Measurements from ENCODE around the gene SRSF11. TPM values are rescaled to one million over a fixed set of nuclear protein-coding genes. Genes with fewer than 3 reads are reported as not detected.

Gene SRSF11
- total and polyA plus RNA-seq, 4 donors: 76.9 to 331 (median 137) TPM

- Histone ChIP-seq H3K4me1 (ENCODE audit: control insufficient read depth in 5 of 5, insufficient read depth in 5 of 5, low read length in 5 of 5) (no peaks in the 10 kb centered on the region), H3K36me3 (ENCODE audit: control insufficient read depth in 4 of 4, insufficient read depth in 4 of 4, low read length in 4 of 4) (peaks cover 27 to 61% (median 39%) of the 10 kb centered on the region in 4 donors), H3K9me3 (ENCODE audit: control insufficient read depth in 4 of 4, insufficient read depth in 3 of 4, low read length in 3 of 4) (no peaks in the 10 kb centered on the region), H3K27ac (ENCODE audit: low read depth in 1 of 2, low read length in 1 of 2) (no peak overlapping the region), H3K9ac (ENCODE audit: insufficient read depth in 1 of 2, low read length in 2 of 2) (no peak overlapping the region), H3K4me3 (no peak overlapping the region), H3K27me3 (ENCODE audit: control insufficient read depth in 3 of 3, insufficient read depth in 3 of 3, low read length in 2 of 3) (no peaks in the 10 kb centered on the region)
- ATAC-seq (ENCODE audit: insufficient read depth, low FRiP score): no peak
- no peak for TF ChIP-seq CTCF (IDR thresholded peaks at IDR 0.05; ENCODE audit: control extremely low read depth, extremely low read depth)
- no peak for DNase-seq
Measured at GRCh38 chr1:70239940-70240339, 18.8 kb downstream of the SRSF11 start.

GRCh38 chr1:70247122-70247521 lies 25.9 kb downstream of the SRSF11 start:
- ATAC-seq (ENCODE audit: insufficient read depth, low FRiP score) (no peak), DNase-seq (no peak)
- Histone ChIP-seq H3K4me1 (ENCODE audit: control insufficient read depth in 5 of 5, insufficient read depth in 5 of 5, low read length in 5 of 5) (no peaks in the 10 kb centered on the region), H3K27me3 (ENCODE audit: control insufficient read depth in 3 of 3, insufficient read depth in 3 of 3, low read length in 2 of 3) (no peaks in the 10 kb centered on the region), H3K36me3 (ENCODE audit: control insufficient read depth in 4 of 4, insufficient read depth in 4 of 4, low read length in 4 of 4) (peaks cover 10 to 82% (median 46%) of the 10 kb centered on the region in 4 donors), H3K4me3 (no peak overlapping the region), H3K9me3 (ENCODE audit: control insufficient read depth in 4 of 4, insufficient read depth in 3 of 4, low read length in 3 of 4) (no peaks in the 10 kb centered on the region), H3K27ac (ENCODE audit: low read depth in 1 of 2, low read length in 1 of 2) (no peak overlapping the region), H3K9ac (ENCODE audit: insufficient read depth in 1 of 2, low read length in 2 of 2) (no peak overlapping the region)
- TF ChIP-seq CTCF (IDR thresholded peaks at IDR 0.05; ENCODE audit: control extremely low read depth, extremely low read depth): no peak

- no peaks in the 10 kb centered on the region for H3K27me3 ChIP-seq (ENCODE audit: control insufficient read depth in 3 of 3, insufficient read depth in 3 of 3, low read length in 2 of 3)
- H3K9ac ChIP-seq (ENCODE audit: insufficient read depth in 1 of 2, low read length in 2 of 2): no peak overlapping the region
- TF ChIP-seq CTCF (IDR thresholded peaks at IDR 0.05; ENCODE audit: control extremely low read depth, extremely low read depth): no peak
- peaks cover 7 to 76% (median 43%) of the 10 kb centered on the region in 4 donors for H3K36me3 ChIP-seq (ENCODE audit: control insufficient read depth in 4 of 4, insufficient read depth in 4 of 4, low read length in 4 of 4)
- no peak overlapping the region for H3K4me3 ChIP-seq
- H3K9me3 ChIP-seq (ENCODE audit: control insufficient read depth in 4 of 4, insufficient read depth in 3 of 4, low read length in 3 of 4): no peaks in the 10 kb centered on the region
- ATAC-seq (ENCODE audit: insufficient read depth, low FRiP score) (no peak), DNase-seq (no peak)
- H3K4me1 ChIP-seq (ENCODE audit: control insufficient read depth in 5 of 5, insufficient read depth in 5 of 5, low read length in 5 of 5): no peaks in the 10 kb centered on the region
- no peak overlapping the region for H3K27ac ChIP-seq (ENCODE audit: low read depth in 1 of 2, low read length in 1 of 2)
Measured at GRCh38 chr1:70247768-70248167, 26.6 kb downstream of the SRSF11 start.

- H3K4me1 ChIP-seq (ENCODE audit: control insufficient read depth in 5 of 5, insufficient read depth in 5 of 5, low read length in 5 of 5): no peaks in the 10 kb centered on the region
- no peak for ATAC-seq (ENCODE audit: insufficient read depth, low FRiP score)
- no peaks in the 10 kb centered on the region for H3K9me3 ChIP-seq (ENCODE audit: control insufficient read depth in 4 of 4, insufficient read depth in 3 of 4, low read length in 3 of 4)
- DNase-seq: no peak
- no peak overlapping the region for H3K9ac ChIP-seq (ENCODE audit: insufficient read depth in 1 of 2, low read length in 2 of 2)
- 85 to 91% methylated on average over 4 of the region's 4 CpGs for WGBS, 2 donors
- peaks cover 7 to 68% (median 41%) of the 10 kb centered on the region in 4 donors for H3K36me3 ChIP-seq (ENCODE audit: control insufficient read depth in 4 of 4, insufficient read depth in 4 of 4, low read length in 4 of 4)
- H3K4me3 ChIP-seq: no peak overlapping the region
- no peak for TF ChIP-seq CTCF (IDR thresholded peaks at IDR 0.05; ENCODE audit: control extremely low read depth, extremely low read depth)
- H3K27me3 ChIP-seq (ENCODE audit: control insufficient read depth in 3 of 3, insufficient read depth in 3 of 3, low read length in 2 of 3): no peaks in the 10 kb centered on the region
- no peak overlapping the region for H3K27ac ChIP-seq (ENCODE audit: low read depth in 1 of 2, low read length in 1 of 2)
Measured at GRCh38 chr1:70248729-70249128, 27.5 kb downstream of the SRSF11 start.

All from lung (tissue), 12 donors.